Thoracic aorta (tissue), 2 donors: ENCODE data around the gene PSMB10. TPM values are rescaled to one million over a fixed set of nuclear protein-coding genes. Genes with fewer than 3 reads are reported as not detected.

Experiments used
- ATAC-seq: fragments of 150-250 bp; one replicate; pipeline ENCODE4 v1.8.0; 2017; ENCODE audit warnings: low read depth; ENCODE audit not compliant: insufficient number of reproducible peaks, low FRiP score
- DNase-seq: peaks from one replicate; pipeline ENCODE4 v3.0.0-alpha.2; 2020; ENCODE audit warnings: low spot score
- H3K27ac ChIP-seq, 2 donors: fragments of 200-600 bp; sonication (generic); 1 replicate in 1 of 2; 2 replicates in 1 of 2; pipeline ENCODE4 v1.5.1; 2016; ENCODE audit warnings: mild to moderate bottlenecking in 2 of 2, moderate library complexity in 2 of 2
- H3K27me3 ChIP-seq: fragments of 200-600 bp; sonication (generic); replicated peaks from 2 replicates; pipeline ENCODE4 v1.6.0; 2016; ENCODE audit warnings: mild to moderate bottlenecking; ENCODE audit not compliant: insufficient read depth
- H3K36me3 ChIP-seq: fragments of 200-600 bp; sonication (generic); one replicate; pipeline ENCODE4 v1.5.1; 2016
- H3K4me1 ChIP-seq, 2 donors: fragments of 200-600 bp; sonication (generic); 1 replicate in 1 of 2; 2 replicates in 1 of 2; pipeline versions ENCODE4 v1.5.1 to v1.6.0; 2016; ENCODE audit warnings: low read depth in 2 of 2, mild to moderate bottlenecking in 1 of 2; ENCODE audit not compliant: control insufficient read depth in 1 of 2
- H3K4me3 ChIP-seq: fragments of 200-600 bp; sonication (generic); 2 replicates; pipeline ENCODE4 v1.5.1; 2016; ENCODE audit warnings: mild to moderate bottlenecking
- H3K9me3 ChIP-seq: fragments of 200-600 bp; sonication (generic); 2 replicates; pipeline ENCODE4 v1.5.1; 2016
- CTCF ChIP-seq: fragments of 200-600 bp; sonication (generic); IDR thresholded peaks from one replicate; pipeline ENCODE4 v1.5.1; 2019; ENCODE audit warnings: antibody characterized with exemption
- total RNA-seq, 2 donors: library from RNA; depleted of rRNA; stranded (reverse); fragments of >200 nt; gene quantifications; one replicate each; pipeline versions ENCODE4 v1.1.0 to v1.2.3, GENCODE V29; 2016

PSMB10 gene
- total RNA-seq, 2 donors from 2014 or later = 19.8 to 52.7 TPM

- H3K9me3 ChIP-seq = no peaks in the 10 kb centered on the region
- no peak for TF ChIP-seq CTCF
- H3K36me3 ChIP-seq = peaks cover 31% of the 10 kb centered on the region
- DNase-seq (no peak), ATAC-seq (no peak)
- H3K4me3 ChIP-seq = no peak overlapping the region
- H3K27me3 ChIP-seq = no peaks in the 10 kb centered on the region
- H3K4me1 ChIP-seq = no peaks in the 10 kb centered on the region
- H3K27ac ChIP-seq = no peak overlapping the region
Measured at GRCh38 chr16:67907397-67908180, 29.1 kb downstream of the PSMB10 start.

- Histone ChIP-seq H3K9me3 (no peaks in the 10 kb centered on the region), H3K36me3 (peaks cover 7% of the 10 kb centered on the region), H3K27me3 (no peaks in the 10 kb centered on the region), H3K4me3 (no peak overlapping the region), H3K27ac (no peak overlapping the region), H3K4me1 (peaks cover 3 to 4% of the 10 kb centered on the region in 2 donors)
- ATAC-seq (no peak), DNase-seq (no peak)
- no peak for TF ChIP-seq CTCF
Measured at GRCh38 chr16:67902831-67903230, 33.8 kb downstream of the PSMB10 start.

- ATAC-seq = no peak
- no peak for TF ChIP-seq CTCF
- Histone ChIP-seq H3K27ac (no peak overlapping the region), H3K9me3 (no peaks in the 10 kb centered on the region), H3K27me3 (no peaks in the 10 kb centered on the region), H3K4me1 (peaks cover 10 to 11% of the 10 kb centered on the region in 2 donors), H3K36me3 (peaks cover 7% of the 10 kb centered on the region), H3K4me3 (no peak overlapping the region)
- DNase-seq = no peak
Measured at GRCh38 chr16:67901734-67902133, 34.9 kb downstream of the PSMB10 start.

- Histone ChIP-seq H3K36me3 (no peaks in the 10 kb centered on the region), H3K4me3 (peak overlapping the region; percentile 46), H3K9me3 (no peaks in the 10 kb centered on the region), H3K27me3 (no peaks in the 10 kb centered on the region), H3K27ac (peak overlapping the region; percentile 73 to 87), H3K4me1 (peaks cover 24 to 46% of the 10 kb centered on the region in 2 donors)
- ATAC-seq (peak; percentile 87), DNase-seq (peak; percentile 78)
- no peak for TF ChIP-seq CTCF
Measured at GRCh38 chr16:67897231-67897630, 39.4 kb downstream of the PSMB10 start.

GRCh38 chr16:67893743-67894399 lies 42.8 kb downstream of the PSMB10 start:
- H3K4me1 ChIP-seq = peaks cover 24 to 49% of the 10 kb centered on the region in 2 donors
- ATAC-seq (no peak), DNase-seq (no peak)
- H3K36me3 ChIP-seq = no peaks in the 10 kb centered on the region
- H3K4me3 ChIP-seq = peak overlapping the region; percentile 78
- no peak for TF ChIP-seq CTCF
- H3K27ac ChIP-seq = peak overlapping the region; percentile 87 to 91
- no peaks in the 10 kb centered on the region for H3K27me3 ChIP-seq
- H3K9me3 ChIP-seq = no peaks in the 10 kb centered on the region
